Testis (tissue), 2 donors: Measurements from ENCODE around the gene NPFFR2.

Experiments used
- CTCF ChIP-seq, 3 experiments: fragments of 450-650 bp in 2 of 3; fragments of 200-600 bp in 1 of 3; sonication (generic) in 1 of 3; IDR thresholded peaks; one replicate each; pipeline ENCODE4 v1.5.1; 2016 to 2019; ENCODE audit warnings: antibody characterized with exemption in 3 of 3, mild to moderate bottlenecking in 2 of 3, moderate library complexity in 1 of 3
- POLR2A ChIP-seq: fragments of 450-650 bp; IDR thresholded peaks from one replicate; pipeline ENCODE4 v1.6.1; 2017; ENCODE audit warnings: antibody characterized with exemption, mild to moderate bottlenecking, moderate library complexity

DNA sequence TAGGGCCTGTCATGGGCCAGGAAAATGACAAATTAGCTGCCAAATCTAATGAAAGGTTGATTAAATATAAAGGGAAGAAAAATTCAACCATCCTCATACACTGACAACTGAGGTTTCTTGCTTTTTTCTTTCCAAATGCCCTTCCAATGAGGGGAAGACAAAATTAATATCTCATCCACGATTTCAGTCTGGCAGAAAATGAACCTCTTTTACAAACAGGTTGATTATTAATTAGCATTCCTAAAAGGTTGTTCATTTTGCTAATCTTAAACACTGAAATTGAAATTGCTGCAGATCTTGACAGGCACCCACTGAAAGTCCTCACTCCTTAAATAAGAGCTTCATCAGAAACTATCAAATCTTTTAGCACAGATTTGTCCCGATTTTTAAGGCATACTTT is 45.5 kb downstream of the NPFFR2 start:
- TF ChIP-seq CTCF (IDR thresholded peaks at IDR 0.05) (no peak), POLR2A (no peak)
